GM04503 (cell line): Measurements from ENCODE around the gene USP53.
A peak's percentile ranks its signal among the peaks of the same experiment; 100 is the strongest.
"Not testable (repeated sequence)": the region's sequence is repeated elsewhere in the genome, so short reads cannot be mapped to it uniquely, and the experiment has no call there.

Experiments
- DNase-seq: peaks from one replicate; pipeline ENCODE4 v3.0.0-alpha.2; 2012; ENCODE audit warnings: low read depth

The USP53 gene

GRCh38 chr4:119212234-119212963 lies at the start of gene USP53:
Gene USP53 (plus strand): TSS chr4:119212713. CDS start chr4:119239760, 27,047 bp downstream.
- peak; percentile 84 for DNase-seq

GRCh38 chr4:119165767-119166166 lies 46.7 kb upstream of the USP53 start:
- DNase-seq, result no peak

GRCh38 chr4:119170195-119170594 lies 42.3 kb upstream of the USP53 start:
- DNase-seq, result no peak

- no peak for DNase-seq
These were observed 40.3 kb upstream of the USP53 start for GRCh38 chr4:119172223-119172622.

- not testable (repeated sequence) for DNase-seq
These were observed 38.7 kb upstream of the USP53 start for GRCh38 chr4:119173729-119174361.

GRCh38 chr4:119179011-119179410 lies 33.5 kb upstream of the USP53 start:
- no peak for DNase-seq

- no peak for DNase-seq
These were observed 28.4 kb upstream of the USP53 start for GRCh38 chr4:119184128-119184527.

- no peak for DNase-seq
These were observed 22.9 kb upstream of the USP53 start for GRCh38 chr4:119189638-119190037.

- DNase-seq, result no peak
These were observed 22.2 kb upstream of the USP53 start for GRCh38 chr4:119190354-119190753.

GRCh38 chr4:119191505-119191904 lies 21.0 kb upstream of the USP53 start:
- DNase-seq, result no peak

GRCh38 chr4:119197772-119198212 lies 14.7 kb upstream of the USP53 start:
- DNase-seq, result no peak

- no peak for DNase-seq
These were observed 7.6 kb upstream of the USP53 start for GRCh38 chr4:119204916-119205315.

- no peak for DNase-seq
These were observed 6.8 kb upstream of the USP53 start for GRCh38 chr4:119205690-119206089.

GRCh38 chr4:119206178-119206577 lies 6.3 kb upstream of the USP53 start:
- no peak for DNase-seq

- DNase-seq, result peak; percentile 64
These were observed 5.5 kb upstream of the USP53 start for GRCh38 chr4:119207051-119207450.

GRCh38 chr4:119209077-119209476 lies 3.4 kb upstream of the USP53 start:
- peak; percentile 81 for DNase-seq

GRCh38 chr4:119209586-119209985 lies 2.9 kb upstream of the USP53 start:
- no peak for DNase-seq

- no peak for DNase-seq
These were observed 1.7 kb upstream of the USP53 start for GRCh38 chr4:119210775-119211174.

GRCh38 chr4:119211867-119212233 lies 663 bp upstream of the USP53 start:
- DNase-seq, result no peak

GRCh38 chr4:119212964-119213606 lies 572 bp downstream of the USP53 start:
- peak; percentile 71 for DNase-seq

GRCh38 chr4:119218093-119218492 lies 5.6 kb downstream of the USP53 start:
- no peak for DNase-seq

- no peak for DNase-seq
These were observed 8.9 kb downstream of the USP53 start for GRCh38 chr4:119221412-119221811.

GRCh38 chr4:119227690-119228089 lies 15.2 kb downstream of the USP53 start:
- no peak for DNase-seq
